IgD-negative memory B cell (primary cell): ENCODE data around the gene GJB5. TPM values are rescaled to one million over a fixed set of nuclear protein-coding genes. Genes with fewer than 3 reads are reported as not detected.
A peak's percentile ranks its signal among the peaks of the same experiment; 100 is the strongest.
"Not testable (repeated sequence)": the region's sequence is repeated elsewhere in the genome, so short reads cannot be mapped to it uniquely, and the experiment has no call there.

Experiments
- H3K27ac Mint-ChIP-seq, 3 donors: one replicate each; pipeline ENCODE4 v1.8.0; 2020 to 2022; ENCODE audit warnings: mild to moderate bottlenecking in 3 of 3, mixed read lengths in 3 of 3, moderate library complexity in 1 of 3
- H3K27me3 Mint-ChIP-seq: one replicate; pipeline ENCODE4 v1.8.0; 2021; ENCODE audit warnings: mixed read lengths
- H3K36me3 Mint-ChIP-seq: one replicate; pipeline ENCODE4 v1.8.0; 2020; ENCODE audit warnings: mild to moderate bottlenecking, mixed read lengths
- H3K4me1 Mint-ChIP-seq, 3 donors: one replicate each; pipeline ENCODE4 v1.8.0; 2020 to 2022; ENCODE audit warnings: mixed read lengths in 3 of 3, mild to moderate bottlenecking in 1 of 3
- H3K4me3 Mint-ChIP-seq, 4 donors: one replicate each; pipeline ENCODE4 v1.8.0; 2020 to 2022; ENCODE audit warnings: mild to moderate bottlenecking in 4 of 4, mixed read lengths in 4 of 4, moderate library complexity in 3 of 4
- H3K9me3 Mint-ChIP-seq, 3 donors: one replicate each; pipeline ENCODE4 v1.8.0; 2020 to 2021; ENCODE audit warnings: mixed read lengths in 3 of 3, mild to moderate bottlenecking in 1 of 3
- polyA plus RNA-seq: library from polyadenylated mRNA; unstranded; fragments of 300-500 nt; fragmentation: Illumina TruSeq; gene quantifications from one replicate; pipeline ENCODE4 v1.2.3, GENCODE V29; 2021

The GJB5 gene
- polyA plus RNA-seq: not detected

- H3K27ac Mint-ChIP-seq: no peak within 1 kb of the TSS
- peaks cover 3% of the 10 kb centered on the region for H3K27me3 Mint-ChIP-seq
- H3K36me3 Mint-ChIP-seq: no peaks in the 10 kb centered on the region
- H3K9me3 Mint-ChIP-seq: peaks cover 0 to 3% (median 2%) of the 10 kb centered on the region in 3 donors
- H3K4me3 Mint-ChIP-seq: no peak within 1 kb of the TSS
- H3K4me1 Mint-ChIP-seq: peaks cover 0 to 1% (median 0%) of the 10 kb centered on the region in 3 donors
Measured at GRCh38 chr1:34754964-34755637, at the start of gene GJB5. TSS of gene GJB5 (plus strand) at chr1:34755047. CDS start at chr1:34757331, 2,284 bp downstream.

GRCh38 chr1:34705077-34705476, 49.8 kb upstream of the GJB5 start:
- Mint-ChIP-seq H3K9me3 (peaks cover 0 to 3% (median 0%) of the 10 kb centered on the region in 3 donors), H3K4me1 (no peaks in the 10 kb centered on the region), H3K27me3 (peaks cover 11% of the 10 kb centered on the region), H3K36me3 (peaks cover 1% of the 10 kb centered on the region), H3K27ac (no peak overlapping the region), H3K4me3 (no peak overlapping the region)

- no peak overlapping the region for H3K27ac Mint-ChIP-seq
- peaks cover 0 to 3% (median 0%) of the 10 kb centered on the region in 3 donors for H3K9me3 Mint-ChIP-seq
- peaks cover 1% of the 10 kb centered on the region for H3K36me3 Mint-ChIP-seq
- H3K4me3 Mint-ChIP-seq: no peak overlapping the region
- no peaks in the 10 kb centered on the region for H3K4me1 Mint-ChIP-seq
- peaks cover 12% of the 10 kb centered on the region for H3K27me3 Mint-ChIP-seq
Measured at GRCh38 chr1:34708106-34708505, 46.7 kb upstream of the GJB5 start.

GRCh38 chr1:34709547-34709946, 45.3 kb upstream of the GJB5 start:
- H3K4me1 Mint-ChIP-seq: no peaks in the 10 kb centered on the region
- H3K36me3 Mint-ChIP-seq: peaks cover 1% of the 10 kb centered on the region
- H3K27me3 Mint-ChIP-seq: peaks cover 12% of the 10 kb centered on the region
- no peak overlapping the region for H3K27ac Mint-ChIP-seq
- no peak overlapping the region for H3K4me3 Mint-ChIP-seq
- H3K9me3 Mint-ChIP-seq: peaks cover 0 to 3% (median 0%) of the 10 kb centered on the region in 3 donors

GRCh38 chr1:34710812-34711211, 44.0 kb upstream of the GJB5 start:
- no peaks in the 10 kb centered on the region for H3K36me3 Mint-ChIP-seq
- no peak overlapping the region for H3K4me3 Mint-ChIP-seq
- no peak overlapping the region for H3K27ac Mint-ChIP-seq
- no peaks in the 10 kb centered on the region for H3K4me1 Mint-ChIP-seq
- H3K9me3 Mint-ChIP-seq: peaks cover 0 to 3% (median 0%) of the 10 kb centered on the region in 3 donors
- peaks cover 4% of the 10 kb centered on the region for H3K27me3 Mint-ChIP-seq

GRCh38 chr1:34711485-34711884, 43.4 kb upstream of the GJB5 start:
- no peaks in the 10 kb centered on the region for H3K4me1 Mint-ChIP-seq
- H3K27me3 Mint-ChIP-seq: peaks cover 1% of the 10 kb centered on the region
- H3K4me3 Mint-ChIP-seq: no peak overlapping the region
- no peak overlapping the region for H3K27ac Mint-ChIP-seq
- no peaks in the 10 kb centered on the region for H3K36me3 Mint-ChIP-seq
- H3K9me3 Mint-ChIP-seq: peaks cover 0 to 3% (median 0%) of the 10 kb centered on the region in 3 donors

- Mint-ChIP-seq H3K9me3 (peaks cover 0 to 6% (median 0%) of the 10 kb centered on the region in 3 donors), H3K4me1 (no peaks in the 10 kb centered on the region), H3K36me3 (no peaks in the 10 kb centered on the region), H3K4me3 (no peak overlapping the region), H3K27ac (no peak overlapping the region), H3K27me3 (peaks cover 1% of the 10 kb centered on the region)
Measured at GRCh38 chr1:34712007-34712688, 42.7 kb upstream of the GJB5 start.

GRCh38 chr1:34713443-34713842, 41.4 kb upstream of the GJB5 start:
- peaks cover 0 to 6% (median 0%) of the 10 kb centered on the region in 3 donors for H3K9me3 Mint-ChIP-seq
- no peak overlapping the region for H3K27ac Mint-ChIP-seq
- H3K4me1 Mint-ChIP-seq: no peaks in the 10 kb centered on the region
- peaks cover 6% of the 10 kb centered on the region for H3K27me3 Mint-ChIP-seq
- no peaks in the 10 kb centered on the region for H3K36me3 Mint-ChIP-seq
- no peak overlapping the region for H3K4me3 Mint-ChIP-seq

GRCh38 chr1:34714386-34714785, 40.5 kb upstream of the GJB5 start:
- H3K4me3 Mint-ChIP-seq: no peak overlapping the region
- H3K27me3 Mint-ChIP-seq: peaks cover 6% of the 10 kb centered on the region
- H3K27ac Mint-ChIP-seq: no peak overlapping the region
- no peaks in the 10 kb centered on the region for H3K4me1 Mint-ChIP-seq
- peaks cover 0 to 6% (median 0%) of the 10 kb centered on the region in 3 donors for H3K9me3 Mint-ChIP-seq
- no peaks in the 10 kb centered on the region for H3K36me3 Mint-ChIP-seq

- no peak overlapping the region for H3K4me3 Mint-ChIP-seq
- peaks cover 0 to 3% (median 0%) of the 10 kb centered on the region in 3 donors for H3K9me3 Mint-ChIP-seq
- H3K36me3 Mint-ChIP-seq: no peaks in the 10 kb centered on the region
- H3K27me3 Mint-ChIP-seq: peaks cover 11% of the 10 kb centered on the region
- H3K4me1 Mint-ChIP-seq: no peaks in the 10 kb centered on the region
- no peak overlapping the region for H3K27ac Mint-ChIP-seq
Measured at GRCh38 chr1:34715139-34715538, 39.7 kb upstream of the GJB5 start.

GRCh38 chr1:34721241-34721640, 33.6 kb upstream of the GJB5 start:
- Mint-ChIP-seq H3K4me1 (no peaks in the 10 kb centered on the region), H3K36me3 (no peaks in the 10 kb centered on the region), H3K4me3 (no peak overlapping the region), H3K27ac (no peak overlapping the region), H3K27me3 (peaks cover 18% of the 10 kb centered on the region), H3K9me3 (peaks cover 0 to 3% (median 0%) of the 10 kb centered on the region in 3 donors)

- H3K27me3 Mint-ChIP-seq: peaks cover 20% of the 10 kb centered on the region
Measured at GRCh38 chr1:34721646-34722355, 33.0 kb upstream of the GJB5 start.

GRCh38 chr1:34726861-34727260, 28.0 kb upstream of the GJB5 start:
- H3K4me3 Mint-ChIP-seq: no peak overlapping the region
- H3K4me1 Mint-ChIP-seq: no peaks in the 10 kb centered on the region
- no peaks in the 10 kb centered on the region for H3K36me3 Mint-ChIP-seq
- no peaks in the 10 kb centered on the region for H3K9me3 Mint-ChIP-seq
- no peak overlapping the region for H3K27ac Mint-ChIP-seq
- peaks cover 14% of the 10 kb centered on the region for H3K27me3 Mint-ChIP-seq

More at GRCh38 chr1:34721646-34722355, 33.0 kb upstream of the GJB5 start:
- Mint-ChIP-seq H3K27ac (no peak overlapping the region), H3K4me3 (peak overlapping the region in 1 of 4 donors; percentile 3), H3K9me3 (peaks cover 0 to 3% (median 0%) of the 10 kb centered on the region in 3 donors), H3K36me3 (no peaks in the 10 kb centered on the region), H3K4me1 (no peaks in the 10 kb centered on the region)

- Mint-ChIP-seq H3K9me3 (no peaks in the 10 kb centered on the region), H3K27me3 (peaks cover 13% of the 10 kb centered on the region), H3K4me3 (no peak overlapping the region), H3K36me3 (no peaks in the 10 kb centered on the region), H3K4me1 (no peaks in the 10 kb centered on the region), H3K27ac (peak overlapping the region in 1 of 3 donors; percentile 4)
Measured at GRCh38 chr1:34730485-34730884, 24.4 kb upstream of the GJB5 start.

GRCh38 chr1:34732831-34733230, 22.0 kb upstream of the GJB5 start:
- H3K27me3 Mint-ChIP-seq, H3K9me3 Mint-ChIP-seq, H3K4me3 Mint-ChIP-seq, H3K27ac Mint-ChIP-seq, H3K36me3 Mint-ChIP-seq, H3K4me1 Mint-ChIP-seq: not testable (repeated sequence)
